HG03457 (cell line): ENCODE data around the gene ARID3C.
"Not testable (repeated sequence)": the region's sequence is repeated elsewhere in the genome, so short reads cannot be mapped to it uniquely, and the experiment has no call there.

ENCODE experiments used
- ATAC-seq: cut with Tn5 transposase; IDR thresholded peaks from one replicate; pipeline ENCODE4 v1.9.1; 2021; ENCODE audit warnings: moderate number of reproducible peaks; ENCODE audit not compliant: unreplicated experiment

Gene ARID3C

DNA sequence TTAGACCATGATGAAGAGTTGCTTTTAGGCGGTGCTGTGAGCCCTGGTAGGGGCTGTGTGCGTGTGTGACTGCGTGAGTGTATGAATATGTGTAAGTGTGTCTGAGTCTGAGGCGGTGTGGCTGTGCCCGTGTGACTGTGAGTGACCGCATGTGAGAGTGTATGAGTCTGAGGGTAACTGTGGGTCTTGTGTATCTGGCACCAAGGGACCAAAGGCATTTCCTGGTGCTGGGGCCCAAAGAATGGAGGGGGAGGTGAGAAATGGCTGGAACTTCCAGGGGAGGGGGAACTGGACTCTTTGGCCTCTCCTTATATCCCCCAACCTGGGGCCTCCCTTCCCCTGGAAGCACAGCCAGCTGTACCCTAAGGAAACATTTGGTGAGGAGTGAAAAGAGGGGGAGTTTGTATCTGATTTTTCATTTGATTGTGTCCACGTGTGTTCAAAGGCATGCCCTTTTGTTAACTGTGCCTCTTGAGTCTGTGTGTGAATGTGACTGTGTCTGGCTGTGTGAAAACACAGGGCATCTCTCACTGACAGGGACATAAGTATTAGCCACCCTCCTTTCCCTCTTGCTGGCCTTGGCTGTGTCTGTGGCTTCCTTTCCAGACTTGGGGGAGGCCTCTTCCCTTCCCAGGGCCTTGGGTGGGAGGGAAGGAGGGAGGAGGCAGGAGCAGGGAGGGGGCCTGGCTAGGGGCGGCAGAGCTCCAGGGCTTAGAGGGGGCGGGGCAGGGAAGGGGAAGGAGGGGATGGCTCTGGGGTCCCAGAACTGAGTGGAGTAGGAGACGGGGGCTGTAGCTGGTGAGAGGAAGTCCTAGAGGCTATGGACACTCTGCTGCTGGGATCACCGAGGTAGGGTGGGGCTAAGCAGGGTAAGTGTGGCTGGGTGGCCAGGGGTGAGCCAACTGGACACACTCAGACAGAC lies 24.5 kb upstream of the ARID3C start:
- ATAC-seq: no peak

DNA sequence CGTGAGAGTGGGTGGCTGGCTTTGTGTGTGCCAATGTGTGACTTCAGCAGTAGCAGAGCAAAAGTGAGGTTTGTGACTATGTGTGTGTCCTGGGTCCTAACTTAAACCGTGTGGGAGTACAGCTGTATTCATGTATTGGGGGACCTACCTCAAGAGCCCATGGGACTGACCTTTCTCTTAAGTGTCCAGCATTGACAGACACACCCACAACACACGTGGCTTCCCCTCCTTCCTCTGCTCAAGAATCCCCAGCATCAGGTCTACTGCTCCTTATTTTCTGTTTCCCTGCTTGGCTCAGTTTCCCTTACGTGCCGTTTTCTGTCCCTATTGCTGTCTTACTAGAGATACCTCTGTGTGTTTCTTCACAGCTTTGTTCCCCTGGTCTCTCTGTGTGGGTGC lies 23.7 kb upstream of the ARID3C start:
- no peak for ATAC-seq

DNA sequence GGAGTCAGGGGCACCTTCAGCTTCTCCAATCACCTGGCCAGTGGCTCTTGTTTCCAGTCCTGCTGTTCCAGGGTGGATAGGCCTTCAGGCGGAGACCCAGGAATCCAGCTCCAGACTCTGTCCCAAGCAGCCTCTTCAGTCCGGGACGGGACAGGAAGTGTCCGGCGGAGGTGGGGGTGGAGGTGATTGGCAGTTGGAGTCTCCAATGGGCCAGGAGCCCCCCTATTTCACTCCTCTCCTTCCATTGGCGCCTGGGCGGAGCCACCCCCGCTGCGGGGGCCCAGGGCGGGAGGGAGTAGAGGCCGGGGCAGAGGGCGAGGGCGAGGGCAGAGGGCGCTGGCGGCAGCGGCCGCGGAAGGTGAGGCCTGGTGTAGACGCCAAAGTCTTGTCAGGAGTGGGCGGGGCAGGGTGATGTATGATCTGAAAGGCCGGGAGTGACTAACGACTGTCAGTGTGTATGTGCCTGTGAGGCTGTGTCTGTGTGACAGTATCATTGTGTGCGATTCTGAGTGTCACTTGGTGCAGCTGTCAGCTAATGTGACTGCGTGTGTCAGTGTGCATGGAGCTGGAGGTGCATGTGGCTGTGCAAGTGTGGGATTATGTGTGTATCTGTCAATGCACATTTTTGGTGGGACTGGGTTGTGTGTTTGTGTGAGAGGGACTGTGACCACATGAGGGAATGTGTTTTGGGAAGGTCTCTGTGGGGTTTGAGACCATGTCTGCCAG lies 23.2 kb upstream of the ARID3C start, which contains the start of gene IL11RA:
Gene IL11RA (plus strand): TSS at position 310 of the 726 bp plus-strand sequence. CDS start 3,033 bp downstream, outside the sequence.
- ATAC-seq: no peak

DNA sequence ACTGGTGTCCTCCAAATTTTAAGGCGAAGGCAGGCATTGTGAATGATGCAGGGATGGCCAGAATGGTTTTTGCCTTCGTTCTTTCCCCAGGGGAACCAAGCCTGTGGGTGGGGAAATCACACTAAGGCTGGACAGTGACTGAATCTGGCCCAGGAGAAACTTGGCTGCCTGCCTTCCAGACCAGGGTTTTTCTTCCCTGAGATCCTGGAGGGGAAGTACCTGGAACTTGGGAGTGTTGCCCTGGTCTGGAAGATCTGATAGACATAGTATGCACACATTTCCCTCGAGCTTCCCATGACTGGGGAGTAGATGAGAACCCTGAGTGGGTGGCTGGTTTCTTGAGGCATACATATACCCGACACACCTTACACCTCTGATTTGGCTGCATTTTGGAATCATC lies 22.5 kb upstream of the ARID3C start:
- ATAC-seq: no peak

DNA sequence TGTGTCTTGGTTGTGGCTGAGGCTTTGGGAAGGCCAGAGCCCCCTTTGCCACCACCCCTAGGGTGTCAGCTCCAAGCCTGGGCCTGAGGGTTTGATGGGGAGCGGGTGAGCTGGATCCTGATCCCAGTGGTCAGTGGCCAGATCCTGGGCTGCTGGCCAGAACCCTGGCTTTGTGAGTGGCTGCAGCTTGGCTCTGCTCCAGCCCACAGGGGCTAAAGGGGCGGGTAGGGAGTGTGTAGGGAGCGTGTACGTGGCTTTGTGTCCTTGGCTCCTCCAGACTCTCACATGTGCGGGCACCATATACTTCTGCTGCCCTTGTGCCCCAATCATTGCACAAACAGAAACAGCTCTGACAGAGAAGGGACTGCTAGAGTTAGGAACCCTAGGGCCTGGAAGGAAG lies 21.9 kb upstream of the ARID3C start:
- no peak for ATAC-seq

DNA sequence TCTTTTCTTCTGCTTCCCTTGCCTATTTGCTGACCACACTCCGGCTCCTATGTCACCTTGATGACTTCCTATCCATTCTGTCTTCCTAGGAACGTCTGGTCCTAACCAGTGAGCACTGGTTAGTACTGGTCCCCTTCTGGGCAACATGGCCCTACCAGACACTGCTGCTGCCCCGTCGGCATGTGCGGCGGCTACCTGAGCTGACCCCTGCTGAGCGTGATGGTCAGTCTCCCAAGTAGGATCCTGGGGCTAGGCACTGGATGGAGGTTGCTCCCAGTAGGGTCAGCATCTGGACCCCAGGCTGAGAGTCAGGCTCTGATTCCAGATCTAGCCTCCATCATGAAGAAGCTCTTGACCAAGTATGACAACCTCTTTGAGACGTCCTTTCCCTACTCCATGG lies 19.8 kb upstream of the ARID3C start:
- no peak for ATAC-seq

DNA sequence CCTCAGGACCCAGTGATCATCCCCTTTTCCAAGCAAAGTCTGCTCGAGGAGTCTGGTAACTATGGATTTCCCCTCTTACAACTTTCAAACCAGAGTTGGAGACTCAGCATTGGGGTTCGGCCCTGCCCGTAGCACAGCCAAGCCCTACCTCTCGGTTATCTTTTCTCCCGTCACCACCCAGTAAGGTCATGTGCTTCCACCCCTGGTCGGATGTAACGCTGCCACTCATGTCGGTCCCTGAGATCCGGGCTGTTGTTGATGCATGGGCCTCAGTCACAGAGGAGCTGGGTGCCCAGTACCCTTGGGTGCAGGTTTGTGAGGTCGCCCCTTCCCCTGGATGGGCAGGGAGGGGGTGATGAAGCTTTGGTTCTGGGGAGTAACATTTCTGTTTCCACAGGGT lies 18.8 kb upstream of the ARID3C start:
- no peak for ATAC-seq

DNA sequence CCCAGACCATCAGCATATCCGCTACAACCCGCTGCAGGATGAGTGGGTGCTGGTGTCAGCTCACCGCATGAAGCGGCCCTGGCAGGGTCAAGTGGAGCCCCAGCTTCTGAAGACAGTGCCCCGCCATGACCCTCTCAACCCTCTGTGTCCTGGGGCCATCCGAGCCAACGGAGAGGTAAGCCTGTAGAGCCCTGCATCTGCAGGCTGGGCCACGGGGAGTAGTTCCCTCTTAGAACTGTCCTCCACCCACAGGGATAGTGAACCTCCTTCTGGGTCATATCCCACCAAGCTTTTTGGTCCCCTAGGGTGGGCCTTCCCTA lies 18.2 kb upstream of the ARID3C start:
- ATAC-seq: no peak

DNA sequence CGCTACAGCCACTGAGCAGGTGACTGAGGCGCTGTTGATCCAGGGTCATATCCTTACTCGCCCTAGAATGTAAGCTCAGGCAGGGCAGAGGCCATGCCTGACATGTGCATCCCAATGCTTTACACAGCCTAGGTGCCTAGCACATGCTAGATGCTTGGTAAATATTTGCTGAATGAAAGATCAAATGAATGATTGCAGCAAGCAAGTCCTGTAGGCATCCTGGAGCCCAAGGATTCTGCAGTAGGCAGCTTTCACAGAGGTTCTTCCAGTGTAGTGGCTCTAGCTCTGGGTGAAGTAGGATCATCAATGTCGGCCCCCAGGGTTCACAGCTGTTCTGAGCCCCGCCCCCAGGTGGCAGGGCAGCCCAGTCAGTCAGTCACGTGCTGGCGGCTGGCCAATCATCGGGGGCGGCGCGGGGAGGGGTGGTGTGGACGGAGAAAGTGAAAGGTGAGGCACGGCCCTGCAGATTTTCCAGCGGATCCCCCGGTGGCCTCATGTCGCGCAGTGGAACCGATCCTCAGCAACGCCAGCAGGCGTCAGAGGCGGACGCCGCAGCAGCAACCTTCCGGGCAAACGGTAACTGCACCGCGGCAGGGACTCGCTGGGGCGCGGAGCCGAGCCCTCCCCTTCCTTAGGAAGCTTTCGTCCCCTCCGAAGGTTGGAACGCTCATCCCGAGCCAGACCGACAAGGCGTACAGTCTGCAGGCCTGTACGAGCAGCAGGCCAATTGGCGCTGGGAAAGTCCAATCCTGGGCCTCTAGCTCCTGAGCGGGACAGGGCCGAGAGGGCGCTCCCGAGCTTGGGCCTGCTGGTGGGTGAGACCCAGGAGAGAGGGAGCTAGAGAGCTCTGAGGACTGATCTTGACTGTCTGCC lies 17.6 kb upstream of the ARID3C start, which contains the start of gene GALT:
Gene GALT (plus strand): TSS at position 465 of the 873 bp plus-strand sequence. CDS start 30 bp downstream, at position 495.
- peak; percentile 64 for ATAC-seq

DNA sequence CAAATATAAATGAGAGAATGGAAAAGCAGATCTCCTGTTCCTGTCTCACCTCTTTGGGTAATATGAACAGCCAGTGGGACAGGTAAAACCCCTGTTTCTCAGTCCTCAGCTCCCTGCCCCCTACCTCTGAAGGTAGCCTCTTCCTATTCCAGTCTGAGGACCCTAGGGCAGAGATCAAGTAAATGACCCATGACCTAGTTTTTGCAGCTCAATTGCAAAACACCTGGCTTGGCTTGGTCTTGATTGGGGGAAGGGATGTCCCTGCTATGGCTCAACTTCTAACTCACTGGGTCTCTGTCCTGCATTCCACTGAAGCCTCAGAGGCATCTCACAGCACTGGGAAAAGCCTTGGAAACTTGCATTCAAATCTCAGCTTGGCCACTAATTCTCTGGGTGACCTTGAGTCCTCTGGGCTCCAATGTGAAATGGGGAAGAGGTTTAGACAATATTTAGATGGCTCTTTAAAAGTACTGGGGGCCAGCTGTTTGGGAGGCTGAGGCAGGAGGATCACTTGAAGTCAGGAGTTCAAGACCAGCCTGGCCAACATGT lies 16.0 kb upstream of the ARID3C start:
- no peak for ATAC-seq

DNA sequence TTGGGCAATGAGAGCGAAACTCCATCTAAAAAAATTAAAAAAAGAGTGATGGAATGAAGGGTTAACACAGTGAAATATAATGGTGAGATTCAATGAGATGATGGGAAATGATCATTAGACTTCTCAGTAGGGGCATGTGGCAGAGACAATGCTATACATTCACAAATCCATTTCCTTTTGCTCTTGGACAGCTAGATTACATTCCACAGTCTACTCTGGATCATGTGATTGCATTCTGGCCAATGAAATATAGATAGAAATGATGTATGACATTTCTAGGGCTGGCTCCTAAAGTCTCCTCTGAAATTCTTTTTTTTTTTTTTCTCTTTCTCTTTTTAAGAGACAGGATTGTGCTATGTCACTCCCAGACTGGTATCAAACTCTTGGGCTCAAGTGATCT lies 13.8 kb upstream of the ARID3C start:
- no peak for ATAC-seq

DNA sequence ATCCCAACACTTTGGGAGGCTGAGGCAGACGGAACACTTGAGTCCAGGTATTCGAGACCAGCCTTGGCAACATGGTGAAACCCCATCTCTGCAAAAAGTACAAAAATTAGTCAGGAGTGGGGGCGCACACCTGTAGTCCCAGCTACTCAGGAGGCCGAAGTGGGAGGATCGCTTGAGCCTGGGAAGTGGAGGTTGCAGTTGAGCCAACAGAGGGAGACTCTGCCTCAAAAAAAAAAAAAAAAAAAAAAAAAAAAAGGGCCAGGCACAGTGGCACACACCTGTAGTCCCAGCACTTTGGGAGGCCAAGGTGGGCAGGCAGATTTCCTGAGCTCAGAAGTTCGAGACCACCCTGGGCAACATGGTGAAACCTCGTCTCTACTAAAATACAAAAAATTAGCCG lies 10.5 kb upstream of the ARID3C start:
- ATAC-seq: not testable (repeated sequence)

DNA sequence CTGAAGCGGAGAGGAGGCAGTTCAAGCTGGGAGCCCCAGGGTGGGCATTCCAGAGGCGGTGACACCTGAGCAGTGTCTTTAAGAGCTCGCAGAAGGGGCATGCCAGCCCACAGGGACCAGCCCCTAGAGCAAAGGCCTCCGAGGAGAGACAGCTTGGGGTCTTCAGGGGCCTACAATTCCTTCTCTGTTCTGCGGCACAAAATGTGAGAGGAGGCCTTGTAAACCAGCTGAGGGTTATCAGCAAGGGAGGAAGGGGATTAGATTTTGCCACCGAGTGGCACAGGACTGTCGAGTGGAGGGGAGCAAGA lies 9.2 kb upstream of the ARID3C start:
- no peak for ATAC-seq

DNA sequence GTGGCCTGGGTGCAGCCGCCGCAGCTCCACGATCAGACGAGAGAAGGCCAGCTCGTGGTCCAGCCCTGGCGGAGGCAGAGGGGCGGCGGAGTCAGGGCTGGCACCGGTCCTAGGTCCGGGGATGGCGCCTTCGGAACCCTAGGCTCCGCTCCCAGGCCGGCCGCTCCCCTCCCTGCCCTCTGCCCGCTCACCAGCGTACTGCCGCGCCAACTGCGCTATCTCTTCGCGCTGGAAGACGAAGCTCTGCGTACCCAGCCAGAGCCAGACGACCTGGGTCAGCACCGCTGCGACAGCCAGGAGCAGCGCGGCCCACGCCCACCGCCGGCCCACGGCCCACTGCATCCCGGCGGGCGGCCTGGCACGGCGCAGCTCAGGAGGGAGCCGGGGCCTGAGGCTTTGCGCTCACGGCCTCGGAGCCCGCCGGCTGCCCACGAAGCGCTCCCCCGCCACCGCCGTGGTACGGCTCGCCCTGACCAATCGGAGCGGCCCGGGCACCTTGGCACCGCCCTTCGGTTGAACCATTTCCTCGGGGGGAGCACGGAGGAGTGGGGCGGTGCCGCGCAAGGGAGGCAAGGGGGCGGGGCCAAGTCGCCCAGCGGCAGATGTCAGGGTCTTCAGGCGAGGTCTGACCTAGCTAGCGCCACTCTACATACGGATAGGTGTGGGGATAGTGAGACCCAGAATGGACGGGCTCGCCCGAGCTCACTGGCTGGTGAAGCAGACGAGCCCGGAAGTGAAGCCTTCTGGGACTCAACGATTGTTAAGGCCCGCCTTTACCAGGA lies 8.7 kb upstream of the ARID3C start, which contains the start of gene SIGMAR1:
Gene SIGMAR1 (minus strand): TSS at position 432 of the 782 bp plus-strand sequence. CDS start 90 bp downstream, at position 342.
- ATAC-seq: peak; percentile 58

DNA sequence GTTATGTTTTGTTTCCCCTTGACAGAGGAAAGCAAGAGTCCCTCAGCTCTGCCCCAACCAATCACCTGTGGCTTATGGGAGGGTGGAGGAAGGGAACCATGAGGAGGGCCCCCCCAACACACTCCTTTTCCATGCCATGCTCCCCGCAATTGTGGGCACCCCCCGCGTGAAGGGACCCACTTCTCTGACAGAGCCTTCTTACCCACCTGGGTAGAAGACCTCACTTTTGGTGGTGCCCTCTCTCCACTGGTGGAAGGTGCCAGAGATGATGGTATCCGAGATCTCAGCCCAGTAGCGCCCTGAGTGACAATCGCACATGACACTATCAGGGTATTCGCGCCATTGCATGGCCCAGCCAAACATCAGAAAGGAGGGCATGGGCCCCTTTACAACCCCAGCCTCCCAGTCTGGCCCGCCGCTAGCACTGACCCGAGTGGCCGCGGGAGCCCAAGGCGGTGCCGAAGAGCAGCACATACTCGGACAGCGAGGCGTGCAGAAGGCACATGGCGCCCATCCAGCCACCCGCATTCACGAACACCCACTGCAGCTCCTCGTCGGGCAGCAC lies 8.0 kb upstream of the ARID3C start:
- ATAC-seq: no peak

DNA sequence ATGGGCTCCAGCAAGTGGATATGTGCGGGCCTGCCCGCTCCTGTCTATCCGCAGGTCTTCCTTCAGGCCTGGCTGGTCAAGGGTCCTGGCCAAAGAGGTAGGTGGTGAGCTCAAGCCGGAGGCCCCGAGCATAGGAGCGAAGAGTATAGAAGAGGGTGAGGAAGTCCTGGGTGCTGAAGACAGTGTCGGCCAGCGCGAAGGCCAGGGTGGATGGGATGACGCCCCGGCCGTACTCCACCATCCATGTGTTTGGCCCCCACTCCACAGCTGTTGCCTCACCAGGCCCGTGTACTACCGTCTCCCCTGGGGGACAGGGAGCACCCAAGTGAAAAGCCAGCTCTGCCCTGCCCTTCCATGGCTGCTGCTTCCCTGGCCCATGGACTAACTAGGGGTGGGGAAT lies 6.7 kb upstream of the ARID3C start:
- no peak for ATAC-seq

DNA sequence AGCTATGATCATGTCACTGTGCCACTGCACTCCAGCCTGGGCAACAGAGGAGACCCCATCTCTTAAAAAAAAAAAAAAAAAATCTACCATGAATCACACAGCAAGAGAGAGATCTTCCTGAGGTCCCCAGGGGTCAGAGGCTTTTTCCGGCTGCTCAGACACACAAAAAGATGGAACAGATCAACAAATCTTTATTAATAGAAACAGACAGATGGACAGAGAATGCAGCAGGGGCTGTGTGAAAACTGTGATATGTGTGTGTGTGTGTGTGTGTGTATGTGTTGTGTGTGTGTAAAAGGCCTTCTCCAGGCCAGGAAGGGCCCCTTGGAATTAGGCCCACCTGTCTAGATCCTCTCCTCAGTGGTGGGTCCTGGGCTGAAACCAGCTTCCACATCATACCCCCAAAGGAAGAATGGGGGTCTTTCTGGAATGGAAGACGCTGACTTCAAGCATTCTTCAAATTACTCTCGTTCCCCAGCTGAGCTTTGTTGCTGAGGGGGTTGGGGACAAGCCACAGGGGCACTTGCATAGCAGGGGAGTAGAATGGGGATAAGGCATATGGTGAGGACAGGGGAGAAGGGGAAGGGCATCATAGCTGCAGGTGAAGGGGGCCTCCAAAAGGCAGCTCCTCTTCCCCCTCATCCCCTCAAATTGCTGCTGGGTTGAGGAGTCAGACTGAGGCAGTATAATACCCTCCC lies 5.8 kb upstream of the ARID3C start:
- ATAC-seq: no peak

DNA sequence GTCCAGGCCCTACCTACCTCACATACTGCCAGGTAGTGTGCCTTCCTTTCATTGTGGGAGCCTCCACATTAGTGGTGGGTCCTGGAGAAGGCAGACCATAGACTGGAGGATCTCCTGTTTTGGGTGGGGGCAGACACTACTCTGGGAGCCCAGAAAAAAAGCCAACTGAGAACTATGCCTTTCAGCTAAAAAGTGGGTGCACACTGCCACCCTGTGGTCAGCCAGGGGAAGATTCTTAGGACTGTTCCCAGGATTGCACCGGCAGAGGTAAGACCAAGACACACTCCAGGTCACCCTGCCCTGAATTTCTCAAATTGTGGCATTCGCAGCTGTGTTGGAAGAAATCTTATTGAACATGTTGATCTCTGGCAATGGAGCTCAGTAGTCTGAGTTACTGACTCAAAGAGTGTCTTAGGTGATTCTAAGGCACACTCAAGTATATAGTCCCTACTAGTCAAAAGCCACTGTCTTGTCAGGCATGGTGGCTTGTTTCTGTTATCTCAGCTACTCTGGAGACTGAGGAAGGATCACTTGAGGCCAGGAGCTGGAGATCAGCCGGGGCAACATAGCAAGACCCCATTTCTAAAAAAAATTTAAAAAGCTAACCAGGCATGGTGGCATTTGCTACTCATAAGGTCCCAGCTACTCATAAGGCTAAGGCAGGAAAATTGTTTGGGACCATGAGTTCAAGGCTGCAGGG lies 5.1 kb upstream of the ARID3C start:
- no peak for ATAC-seq

DNA sequence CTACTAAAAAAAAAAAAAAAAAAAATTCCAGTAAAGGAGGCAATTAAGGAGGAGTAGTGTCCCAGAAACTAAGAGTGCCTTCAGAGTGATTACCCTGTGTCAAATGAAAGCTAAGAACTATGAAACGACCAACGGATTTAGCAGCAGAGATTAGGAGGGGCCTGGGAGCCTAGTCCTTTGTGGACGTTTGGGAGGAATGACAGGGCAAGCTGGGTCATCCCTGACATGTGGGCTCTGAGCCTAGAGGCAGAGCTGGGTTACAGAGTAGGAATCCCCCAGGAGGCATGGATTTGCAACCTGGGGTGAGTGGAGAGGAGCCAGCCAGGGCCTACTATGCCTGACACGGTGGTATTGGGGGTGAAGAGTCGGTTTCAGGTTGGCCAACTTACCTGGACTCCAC lies 4.3 kb upstream of the ARID3C start:
- ATAC-seq: no peak
